ENCODE results near the gene DOK4.

DNA sequence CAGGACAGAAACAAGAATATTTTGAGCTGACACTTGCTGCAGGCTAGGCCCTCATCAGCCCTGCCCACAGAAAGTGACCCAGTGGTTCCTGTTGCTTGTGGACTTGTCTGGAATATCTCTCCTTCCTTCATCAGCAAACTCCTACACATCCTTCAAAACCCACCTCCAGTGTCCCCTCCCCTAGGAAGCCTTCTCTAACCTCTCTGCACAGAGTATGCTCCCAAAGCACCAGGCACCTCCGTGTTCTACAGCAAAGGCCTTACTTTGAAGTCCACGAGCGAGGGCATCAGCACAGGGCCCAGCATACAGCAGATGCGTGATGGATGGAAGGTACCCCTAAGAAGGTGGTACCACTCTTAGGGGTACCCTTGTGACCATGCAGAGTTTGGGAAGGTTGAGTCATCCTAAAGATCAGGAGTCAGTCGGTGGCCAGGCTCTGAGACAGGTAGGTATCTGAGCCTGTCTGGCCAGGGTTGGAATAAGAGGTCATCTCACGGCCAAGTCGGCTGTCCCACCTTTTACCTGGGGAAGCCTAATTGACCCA lies 48.1 kb upstream of the DOK4 start:
- TF ChIP-seq ZNF274 (IDR thresholded peaks at IDR 0.05; ENCODE audit: low read depth, low read length), result no peak
- no peak for TF ChIP-seq SUZ12 (IDR thresholded peaks at IDR 0.05; ENCODE audit: extremely low read depth, insufficient read depth, insufficient read length)
- TF ChIP-seq YY1 (IDR thresholded peaks at IDR 0.05; ENCODE audit: insufficient read depth, insufficient read length), result no peak

Measured in NT2/D1 (cell line).